Activated effector memory CD4-positive, alpha-beta T cell treated with Interleukin-2 at 50 U/mL for 16 hours (primary cell): Measurements from ENCODE around the gene HIVEP1.
"Not testable (repeated sequence)": the region's sequence is repeated elsewhere in the genome, so short reads cannot be mapped to it uniquely, and the experiment has no call there.

Experiments used
- DNase-seq: peaks from one replicate; pipeline ENCODE4 v3.0.0-alpha.2; 2020

The HIVEP1 gene

GRCh38 chr6:12129523-12129922 lies 117.4 kb downstream of the HIVEP1 start:
- no peak for DNase-seq

GRCh38 chr6:12132351-12133222 lies 120.5 kb downstream of the HIVEP1 start:
- no peak for DNase-seq

GRCh38 chr6:12134581-12134980 lies 122.5 kb downstream of the HIVEP1 start:
- DNase-seq: no peak

GRCh38 chr6:12134991-12135390 lies 122.9 kb downstream of the HIVEP1 start:
- DNase-seq: no peak

- DNase-seq: no peak
Observed at GRCh38 chr6:12136905-12137304, 124.8 kb downstream of the HIVEP1 start.

GRCh38 chr6:12137480-12137879 lies 125.4 kb downstream of the HIVEP1 start:
- DNase-seq: no peak

GRCh38 chr6:12138381-12138780 lies 126.3 kb downstream of the HIVEP1 start:
- peak; percentile 24 for DNase-seq

- no peak for DNase-seq
Observed at GRCh38 chr6:12138936-12139335, 126.8 kb downstream of the HIVEP1 start.

GRCh38 chr6:12147557-12148316 lies 135.6 kb downstream of the HIVEP1 start:
- DNase-seq: no peak

GRCh38 chr6:12148317-12148801 lies 136.2 kb downstream of the HIVEP1 start:
- DNase-seq: no peak

GRCh38 chr6:12148841-12149240 lies 136.7 kb downstream of the HIVEP1 start:
- no peak for DNase-seq

- DNase-seq: no peak
Observed at GRCh38 chr6:12149944-12150510, 137.9 kb downstream of the HIVEP1 start.

GRCh38 chr6:12150812-12151432 lies 138.8 kb downstream of the HIVEP1 start:
- DNase-seq: no peak

- no peak for DNase-seq
Observed at GRCh38 chr6:12151433-12151820, 139.3 kb downstream of the HIVEP1 start.

- DNase-seq: no peak
Observed at GRCh38 chr6:12152023-12152970, 140.2 kb downstream of the HIVEP1 start.

GRCh38 chr6:12155769-12156168 lies 143.7 kb downstream of the HIVEP1 start:
- DNase-seq: not testable (repeated sequence)

- no peak for DNase-seq
Observed at GRCh38 chr6:12158686-12159415, 146.7 kb downstream of the HIVEP1 start.

- DNase-seq: no peak
Observed at GRCh38 chr6:12160326-12160725, 148.2 kb downstream of the HIVEP1 start.

- DNase-seq: no peak
Observed at GRCh38 chr6:12162213-12162612, 150.1 kb downstream of the HIVEP1 start.

- DNase-seq: peak; percentile 39
Observed at GRCh38 chr6:12163149-12163548, 151.0 kb downstream of the HIVEP1 start.
